ENCODE measurements around the gene MCTS1. TPM values are rescaled to one million over a fixed set of nuclear protein-coding genes. Genes with fewer than 3 reads are reported as not detected.
"Not testable (repeated sequence)": the region's sequence is repeated elsewhere in the genome, so short reads cannot be mapped to it uniquely, and the experiment has no call there.

Gene MCTS1
- total RNA-seq, 1 donor from 2014 or later, result 55.1 TPM

DNA sequence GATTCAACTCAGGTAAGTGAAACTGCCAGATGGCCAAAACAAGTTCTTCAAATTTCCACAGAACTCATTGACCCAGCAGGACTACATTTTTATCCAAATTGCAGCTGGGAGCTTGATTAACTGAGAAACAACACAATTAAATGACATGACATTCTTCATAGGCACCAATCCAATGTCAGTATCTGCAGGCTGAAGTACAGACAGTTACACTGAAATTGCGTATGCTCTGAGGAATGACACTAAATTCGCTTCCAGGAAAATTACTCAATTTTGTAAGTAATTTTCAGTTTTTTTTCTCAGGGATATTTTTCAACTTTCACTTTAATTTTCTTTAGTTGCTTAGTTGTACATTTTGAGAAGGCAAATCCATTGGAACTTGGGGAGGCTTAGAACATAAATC, 21.5 kb downstream of the MCTS1 start:
- DNase-seq (ENCODE audit: extremely low read depth, low read depth, low spot score), result no peak

DNA sequence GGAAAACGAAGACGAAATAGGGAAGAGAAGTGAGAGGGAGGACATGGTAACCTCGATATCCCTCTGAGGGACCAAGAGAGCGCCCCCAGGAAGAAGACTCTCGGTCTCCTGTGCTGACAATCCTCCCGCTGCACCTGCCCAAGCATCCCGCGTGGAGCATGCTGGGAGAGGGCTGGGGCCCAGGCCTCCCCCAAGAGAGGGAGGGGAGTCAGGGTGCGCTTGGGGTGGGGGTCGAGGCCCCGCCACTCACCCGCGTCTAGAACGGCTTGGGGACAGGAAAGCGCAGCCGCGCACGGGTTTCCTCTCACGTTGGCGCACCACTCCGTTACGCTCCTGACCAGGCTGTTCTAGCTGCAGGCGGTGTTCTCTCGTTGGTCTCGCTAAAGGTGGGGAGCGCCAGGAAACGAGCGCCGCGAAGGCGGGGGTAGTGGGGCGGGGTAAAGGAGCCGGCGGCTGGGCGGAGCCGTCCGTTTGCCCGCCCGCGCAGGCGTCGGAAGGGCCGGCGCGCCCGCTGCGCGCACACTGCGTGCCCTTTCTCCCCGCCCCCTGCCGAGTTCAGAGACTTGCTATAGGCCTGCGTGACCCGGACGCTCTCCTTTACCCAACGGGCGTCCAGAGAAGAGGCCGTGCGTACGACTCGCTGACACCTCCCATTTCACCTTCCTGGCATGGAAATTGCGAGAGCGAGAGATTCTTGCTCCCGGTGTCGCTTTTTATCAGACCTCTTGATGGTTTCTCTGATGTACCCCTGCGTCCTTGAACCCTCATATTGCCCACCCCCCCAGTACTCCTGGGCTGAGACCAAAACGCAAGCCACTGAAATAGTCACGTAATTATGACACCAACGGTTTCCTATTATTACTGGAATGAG, 26.0 kb downstream of the MCTS1 start, which contains the start of gene C1GALT1C1:
C1GALT1C1 (minus strand) TSS at position 388 of the 871 bp plus-strand sequence. CDS start 2,888 bp downstream, outside the sequence.
- DNase-seq (ENCODE audit: extremely low read depth, low read depth, low spot score), result peak; percentile 51

DNA sequence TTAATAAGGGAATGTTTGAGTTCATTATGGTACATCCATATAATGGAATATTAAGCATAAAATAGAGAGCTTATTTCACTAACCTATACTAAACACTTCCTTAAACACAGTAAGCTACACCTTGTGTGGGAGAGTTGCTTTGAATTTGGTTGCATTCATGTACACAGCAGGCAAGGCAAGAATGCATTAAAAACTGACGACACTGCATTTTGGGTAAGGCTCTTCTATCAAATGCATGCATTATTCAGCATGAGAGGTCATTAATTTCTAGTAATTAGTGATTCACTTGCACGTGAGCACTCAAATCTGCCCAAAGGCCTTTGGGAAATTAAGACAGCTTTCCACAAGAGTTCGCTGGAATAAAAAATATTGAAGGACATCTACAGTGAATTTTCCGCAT, 34.7 kb downstream of the MCTS1 start:
- DNase-seq (ENCODE audit: extremely low read depth, low read depth, low spot score), result no peak

DNA sequence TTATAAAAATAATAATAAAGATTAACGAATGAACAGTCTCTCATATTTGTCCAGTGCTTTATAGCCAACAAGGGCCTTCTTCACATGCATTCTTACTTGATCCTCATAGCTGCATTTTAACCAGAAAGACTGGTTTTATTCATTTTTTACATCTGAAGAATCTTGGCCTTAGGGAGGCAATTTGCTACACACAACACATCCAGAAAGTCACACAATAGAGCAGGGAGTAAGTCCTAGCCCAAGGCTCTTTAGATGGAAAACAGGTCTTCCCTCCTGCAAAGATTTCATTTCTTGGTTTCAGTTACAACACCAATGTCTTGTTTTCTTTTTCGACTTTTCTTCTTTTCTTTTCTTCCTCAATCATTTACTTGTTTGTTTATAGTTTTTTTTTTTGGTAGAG, 39.0 kb downstream of the MCTS1 start:
- DNase-seq (ENCODE audit: extremely low read depth, low read depth, low spot score), result no peak

DNA sequence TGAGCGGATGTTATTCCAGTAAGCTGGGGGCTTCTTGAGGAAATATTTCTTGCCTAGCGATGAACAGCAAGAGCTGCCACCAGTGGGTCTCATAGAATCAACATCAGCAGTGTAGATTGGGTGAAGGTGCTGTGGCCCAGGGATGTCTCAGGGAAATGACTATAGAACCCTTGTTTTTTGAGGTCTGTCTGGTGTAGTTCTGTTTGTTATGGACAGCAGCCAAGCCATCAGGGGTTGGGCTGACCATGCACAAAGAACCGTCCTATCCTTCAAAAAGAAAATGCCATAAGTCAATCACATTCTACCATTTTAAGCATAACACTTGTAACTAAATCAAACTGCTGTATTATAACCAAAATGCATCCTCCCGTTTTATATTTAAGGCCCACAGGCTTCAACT, 43.2 kb downstream of the MCTS1 start:
- no peak for DNase-seq (ENCODE audit: extremely low read depth, low read depth, low spot score)

DNA sequence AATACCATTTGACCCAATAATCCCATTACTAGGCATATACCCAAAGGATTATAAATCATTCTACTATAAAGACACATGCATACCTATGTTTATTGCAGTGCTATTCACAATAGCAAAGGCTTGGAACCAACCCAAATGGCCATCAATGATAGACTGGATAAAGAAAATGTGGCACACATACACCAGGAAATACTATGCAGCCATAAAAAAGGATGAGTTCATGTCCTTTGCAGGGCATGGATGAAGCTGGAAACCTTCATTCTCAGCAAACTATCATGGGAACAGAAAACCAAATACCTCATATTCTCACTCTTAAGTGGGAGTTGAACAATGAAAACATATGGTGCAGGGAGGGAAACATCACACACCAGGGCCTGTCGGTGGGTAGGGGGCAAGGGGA, 48.4 kb downstream of the MCTS1 start:
- not testable (repeated sequence) for DNase-seq (ENCODE audit: extremely low read depth, low read depth, low spot score)

DNA sequence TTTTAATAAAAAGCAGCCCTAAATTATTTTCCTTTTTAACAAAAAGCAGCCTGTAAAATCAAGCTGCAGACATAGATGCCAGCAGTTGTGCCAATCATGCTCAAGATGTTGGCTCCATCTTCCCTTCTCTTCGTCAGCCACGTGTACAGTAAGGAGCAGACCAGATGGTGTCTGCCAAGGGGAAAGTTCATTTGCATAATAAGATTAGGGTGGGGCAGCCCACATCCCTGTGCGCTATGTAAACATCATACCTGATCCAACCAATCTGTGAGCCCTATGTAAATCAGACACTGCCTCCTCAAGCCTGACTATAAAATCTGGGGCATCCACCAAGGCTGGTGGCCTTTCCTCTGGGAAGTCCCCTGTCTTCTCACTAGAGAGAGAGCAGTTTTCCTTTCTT, 49.1 kb downstream of the MCTS1 start:
- DNase-seq (ENCODE audit: extremely low read depth, low read depth, low spot score), result no peak

DNA sequence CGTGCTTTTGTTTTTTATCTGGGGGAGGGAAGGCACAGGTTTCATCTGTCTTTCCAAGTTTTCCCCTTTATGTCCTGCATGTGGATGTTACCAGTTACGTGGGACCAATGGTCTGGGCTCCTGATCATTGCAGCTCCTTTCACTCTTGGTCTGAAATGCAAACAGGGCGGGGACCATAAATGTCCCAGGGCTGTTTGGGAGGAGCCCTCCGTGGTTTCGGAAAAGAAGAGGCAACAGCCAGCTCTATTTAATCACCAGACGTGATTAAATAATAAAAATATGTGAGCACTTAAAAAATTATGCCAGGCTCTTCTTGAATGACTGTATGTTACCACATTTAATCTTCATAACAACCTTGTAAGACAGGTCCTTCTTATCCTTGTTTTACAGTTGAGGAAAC, 56.7 kb downstream of the MCTS1 start:
- no peak for DNase-seq (ENCODE audit: extremely low read depth, low read depth, low spot score)

Other genes starting within 250 kb of the MCTS1 start
- not detected in 2 replicates for gene ATP1B4, start 242.0 kb upstream of the MCTS1 start, total RNA-seq
- 195 and 215 TPM in 2 replicates for gene LAMP2, start 134.8 kb upstream of the MCTS1 start, total RNA-seq
- 69.1 and 79.0 TPM in 2 replicates for gene CUL4B, start 43.1 kb upstream of the MCTS1 start, total RNA-seq
- 42.0 and 60.4 TPM in 2 replicates for gene C1GALT1C1, start 26.0 kb downstream of the MCTS1 start, total RNA-seq

All from glomerular endothelial cell (primary cell).